Activated CD8-positive, alpha-beta memory T cell treated with anti-CD3 and anti-CD28 coated beads for 36 hours (primary cell): ENCODE results near the gene DDN. TPM values are rescaled to one million over a fixed set of nuclear protein-coding genes. Genes with fewer than 3 reads are reported as not detected.

Source experiments
- CTCF ChIA-PET: fragments of 350-600 bp; sonication (Branson Sonifier 250); formaldehyde crosslinking; loops from one replicate; lab custom pipeline; 2021; ENCODE audit warnings: antibody characterized with exemption; lab: Charles Lee
- POLR2A ChIA-PET: fragments of 350-600 bp; sonication (Branson Sonifier 250); formaldehyde crosslinking; loops from one replicate; lab custom pipeline; 2021; ENCODE audit warnings: antibody characterized with exemption; lab: Charles Lee
- total RNA-seq, 2 experiments: library from RNA; stranded (reverse); gene quantifications; one replicate each; pipeline ENCODE4 v1.2.3, GENCODE V29; 2021

DDN gene
- total RNA-seq, 2 experiments from 2014 or later = 1.2 TPM

- ChIA-PET POLR2A (interaction anchor here (0.6 to 1.1 kb wide), 3 partner anchors 23 to 287 kb away, joined by 3 to 5 read pairs (median 5); no protein-coding TSS in a partner anchor), CTCF (interaction anchor here (0.5 to 5.3 kb wide), 28 partner anchors 9 to 240 kb away, joined by 3 to 51 read pairs (median 5); partner anchors contain the start of genes KMT2D, LMBR1L, WNT1 and WNT10B)
Observed at GRCh38 chr12:48996794-48997718, 2.1 kb downstream of the DDN start.

- ChIA-PET POLR2A (no interaction called here), CTCF (interaction anchor here (0.6 to 2.5 kb wide), 10 partner anchors 12 to 243 kb away, joined by 3 to 11 read pairs (median 4); partner anchors contain the start of gene WNT1)
Observed at GRCh38 chr12:48995086-48995879, 3.9 kb downstream of the DDN start.

DNA sequence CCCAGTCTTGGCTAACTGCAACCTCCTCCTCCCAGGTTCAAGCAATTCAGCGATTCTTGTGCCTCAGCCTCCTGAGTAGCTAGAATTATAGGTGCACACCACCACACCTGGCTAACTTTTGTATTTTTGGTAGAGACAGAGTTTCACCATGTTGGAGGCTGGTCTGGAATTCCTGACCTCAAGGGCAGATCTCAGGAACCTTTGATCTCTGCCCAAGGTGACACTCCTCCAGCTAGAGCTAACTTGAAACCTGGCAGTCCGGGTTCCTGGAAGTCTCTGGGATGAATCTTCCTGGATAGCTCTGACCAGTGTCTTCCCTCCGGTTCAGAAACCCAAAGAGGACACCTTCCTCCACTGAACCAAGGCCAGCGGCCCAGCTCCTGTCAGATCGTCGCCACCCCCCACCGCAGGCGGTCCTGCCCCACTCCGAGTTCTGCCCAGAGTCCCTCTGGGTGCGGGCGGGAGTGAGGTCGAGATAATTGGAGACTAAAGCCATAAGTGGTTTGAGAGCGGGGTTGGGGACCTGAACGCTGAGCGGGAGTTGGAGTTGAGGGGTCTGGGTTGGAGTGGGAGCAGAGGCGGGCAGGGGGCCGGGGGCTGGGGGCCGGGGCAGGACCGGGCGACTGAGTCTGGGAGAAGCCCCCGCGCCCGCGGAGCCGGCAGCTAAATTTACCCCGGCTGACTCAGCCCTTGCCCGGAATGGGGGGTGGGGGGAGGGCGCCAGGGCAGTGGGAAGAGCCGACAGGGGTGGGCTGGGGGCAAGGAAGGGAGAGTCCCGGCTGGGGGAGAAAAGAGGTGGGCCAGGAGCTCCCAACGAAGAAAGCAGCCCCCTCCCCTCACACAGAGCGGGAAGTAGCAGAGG lies 4.7 kb downstream of the DDN start:
- ChIA-PET POLR2A (no interaction called here), CTCF (interaction anchor here (0.6 to 2.5 kb wide), 9 partner anchors 11 to 242 kb away, joined by 3 to 11 read pairs (median 3); partner anchors contain the start of gene WNT1)

- ChIA-PET POLR2A (interaction anchor here (0.6 kb wide), 1 partner anchor 42 kb away, joined by 4 read pairs; no protein-coding TSS in a partner anchor), CTCF (interaction anchor here (0.8 to 6.5 kb wide), 6 partner anchors 11 to 141 kb away, joined by 3 to 61 read pairs (median 8); partner anchors contain the start of gene WNT1)
Observed at GRCh38 chr12:48993787-48994186, 5.4 kb downstream of the DDN start.

GRCh38 chr12:48991247-48992050 lies 7.7 kb downstream of the DDN start:
- ChIA-PET POLR2A (no interaction called here), CTCF (interaction anchor here (0.7 to 6.5 kb wide), 9 partner anchors 9 to 133 kb away, joined by 3 to 61 read pairs (median 5); partner anchors contain the start of gene WNT1)

DNA sequence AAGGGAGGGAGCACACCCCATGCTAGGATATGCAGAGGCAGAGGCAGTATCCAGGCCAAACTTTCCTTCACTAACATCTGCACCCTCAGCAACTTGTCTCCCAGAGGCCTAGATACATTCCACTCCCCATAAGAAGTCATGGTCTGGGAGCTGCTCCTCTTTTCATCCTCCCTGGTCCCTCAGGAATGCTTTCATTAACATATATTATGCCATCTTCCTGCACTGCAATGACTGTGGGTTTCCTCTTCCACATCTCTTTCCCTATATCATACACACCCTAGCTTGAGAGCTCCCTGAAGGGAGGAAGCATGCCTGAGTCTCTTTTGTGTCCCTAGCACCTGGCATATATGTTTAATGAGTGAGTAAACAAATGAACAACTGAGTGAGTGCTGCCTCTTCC lies 8.6 kb downstream of the DDN start:
- POLR2A ChIA-PET = no interaction called here
- CTCF ChIA-PET = interaction anchor here (0.8 to 6.5 kb wide), 2 partner anchors 12 to 66 kb away, joined by 3 to 61 read pairs; partner anchors contain the start of gene WNT1

DNA sequence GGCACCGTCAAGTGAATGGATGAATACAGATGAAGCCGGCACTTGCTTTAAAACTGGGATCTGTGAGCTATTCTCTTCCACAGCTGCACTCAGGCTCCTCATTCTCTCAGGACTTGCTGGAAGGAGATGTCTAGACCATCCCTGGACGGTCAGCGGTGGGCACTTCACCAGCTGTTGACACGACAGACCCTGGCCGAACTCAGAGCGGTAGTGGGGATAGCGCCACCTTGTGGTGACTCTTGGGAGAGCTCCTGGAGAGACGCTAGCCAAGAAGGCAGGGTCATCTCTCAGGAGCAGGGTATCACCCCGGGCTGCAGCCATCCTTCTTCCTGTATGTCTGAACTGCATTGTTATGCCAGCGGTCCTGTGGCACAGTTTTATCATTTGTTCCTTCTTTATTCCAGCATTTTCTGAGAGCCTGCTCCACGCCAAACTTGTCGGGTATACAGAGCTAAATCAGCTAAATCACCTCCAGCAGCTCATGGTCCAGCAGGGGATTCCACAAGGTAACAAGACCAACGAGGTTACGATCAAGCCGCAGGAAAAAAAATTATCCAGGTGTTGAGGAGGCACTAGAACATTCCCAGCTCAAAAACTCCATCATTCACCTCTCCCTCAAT lies 11.0 kb downstream of the DDN start:
- ChIA-PET POLR2A (interaction anchor here (0.6 kb wide), 1 partner anchor 57 kb away, joined by 3 read pairs; no protein-coding TSS in a partner anchor), CTCF (interaction anchor here (0.6 to 6.5 kb wide), 29 partner anchors 10 to 135 kb away, joined by 3 to 61 read pairs (median 5); partner anchors contain the start of genes ARF3, DDN, DDX23 and FKBP11)

- POLR2A ChIA-PET = no interaction called here
Observed at GRCh38 chr12:48986720-48987291, 12.4 kb downstream of the DDN start.

DNA sequence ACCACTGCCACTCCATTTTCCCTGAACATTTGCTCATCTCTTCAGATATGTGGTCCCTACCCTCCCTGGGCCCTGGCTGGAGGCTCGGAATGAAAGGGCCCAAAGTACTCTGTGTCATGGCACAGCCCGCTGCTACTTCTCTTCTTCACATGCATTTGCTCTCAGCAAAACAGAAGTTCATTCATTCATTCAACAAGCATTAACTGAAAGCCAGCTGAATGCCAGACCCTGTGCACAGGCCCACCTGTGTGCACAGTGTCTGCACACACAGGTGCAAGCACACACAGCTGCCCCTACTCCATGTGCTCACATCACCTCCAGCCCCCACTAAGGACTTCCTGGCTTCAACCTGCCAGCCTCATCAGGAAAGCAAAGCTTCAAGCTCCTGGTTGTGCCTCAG lies 13.3 kb downstream of the DDN start:
- CTCF ChIA-PET = interaction anchor here (1.0 to 4.0 kb wide), 5 partner anchors 8 to 102 kb away, joined by 3 to 35 read pairs (median 4); no protein-coding TSS in a partner anchor
- POLR2A ChIA-PET = no interaction called here

More at GRCh38 chr12:48986720-48987291, 12.4 kb downstream of the DDN start:
- CTCF ChIA-PET = interaction anchor here (0.7 to 4.0 kb wide), 11 partner anchors 9 to 101 kb away, joined by 3 to 51 read pairs (median 5); partner anchors contain the start of genes ARF3, DDN and WNT10B

GRCh38 chr12:48985475-48985897 lies 13.7 kb downstream of the DDN start:
- ChIA-PET POLR2A (interaction anchor here (0.5 kb wide), 1 partner anchor 59 kb away, joined by 8 read pairs; no protein-coding TSS in a partner anchor), CTCF (interaction anchor here (1.0 to 4.0 kb wide), 5 partner anchors 8 to 102 kb away, joined by 3 to 35 read pairs (median 4); no protein-coding TSS in a partner anchor)

GRCh38 chr12:48982397-48983080 lies 16.6 kb downstream of the DDN start:
- POLR2A ChIA-PET = interaction anchor here (0.5 to 0.6 kb wide), 2 partner anchors 20 to 130 kb away, joined by 3 read pairs; partner anchors contain the start of gene DDX23
- CTCF ChIA-PET = interaction anchor here (0.7 to 2.1 kb wide), 8 partner anchors 9 to 129 kb away, joined by 3 to 10 read pairs (median 5); partner anchors contain the start of gene WNT10B

- CTCF ChIA-PET = interaction anchor here (0.7 to 4.9 kb wide), 5 partner anchors 10 to 129 kb away, joined by 3 to 43 read pairs (median 8); no protein-coding TSS in a partner anchor
- POLR2A ChIA-PET = interaction anchor here (0.6 kb wide), 1 partner anchor 20 kb away, joined by 3 read pairs; no protein-coding TSS in a partner anchor
Observed at GRCh38 chr12:48981757-48982157, 17.4 kb downstream of the DDN start.

DNA sequence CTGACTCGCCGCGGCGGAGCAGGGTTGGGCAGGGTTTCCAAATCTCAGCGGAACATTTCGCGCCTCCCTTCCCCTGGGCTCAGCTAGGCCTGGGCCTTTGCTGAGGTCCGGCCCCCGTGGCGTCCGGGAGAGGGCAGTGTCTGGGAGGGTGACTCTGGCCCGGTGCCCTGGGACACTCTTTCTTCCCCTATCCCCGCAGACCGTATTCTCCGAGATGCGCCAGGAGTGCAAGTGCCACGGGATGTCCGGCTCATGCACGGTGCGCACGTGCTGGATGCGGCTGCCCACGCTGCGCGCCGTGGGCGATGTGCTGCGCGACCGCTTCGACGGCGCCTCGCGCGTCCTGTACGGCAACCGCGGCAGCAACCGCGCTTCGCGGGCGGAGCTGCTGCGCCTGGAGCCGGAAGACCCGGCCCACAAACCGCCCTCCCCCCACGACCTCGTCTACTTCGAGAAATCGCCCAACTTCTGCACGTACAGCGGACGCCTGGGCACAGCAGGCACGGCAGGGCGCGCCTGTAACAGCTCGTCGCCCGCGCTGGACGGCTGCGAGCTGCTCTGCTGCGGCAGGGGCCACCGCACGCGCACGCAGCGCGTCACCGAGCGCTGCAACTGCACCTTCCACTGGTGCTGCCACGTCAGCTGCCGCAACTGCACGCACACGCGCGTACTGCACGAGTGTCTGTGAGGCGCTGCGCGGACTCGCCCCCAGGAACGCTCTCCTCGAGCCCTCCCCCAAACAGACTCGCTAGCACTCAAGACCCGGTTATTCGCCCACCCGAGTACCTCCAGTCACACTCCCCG lies 18.0 kb downstream of the DDN start:
- POLR2A ChIA-PET = no interaction called here
- CTCF ChIA-PET = interaction anchor here (0.6 to 5.6 kb wide), 10 partner anchors 9 to 128 kb away, joined by 3 to 61 read pairs (median 9); partner anchors contain the start of gene FKBP11

GRCh38 chr12:48980389-48980952 lies 18.7 kb downstream of the DDN start:
- CTCF ChIA-PET = interaction anchor here (0.8 to 5.6 kb wide), 11 partner anchors 10 to 368 kb away, joined by 3 to 61 read pairs (median 10); partner anchors contain the start of genes ARF3 and FKBP11
- POLR2A ChIA-PET = no interaction called here
